Activated CD8-positive, alpha-beta T cell treated with anti-CD3 and anti-CD28 coated beads, Interleukin-2, amount 10 ng/mL, durations not matched to agents 7 days and 5 days (primary cell): ENCODE results near the gene PRKAB1. TPM values are rescaled to one million over a fixed set of nuclear protein-coding genes. Genes with fewer than 3 reads are reported as not detected.
"Not testable (repeated sequence)": the region's sequence is repeated elsewhere in the genome, so short reads cannot be mapped to it uniquely, and the experiment has no call there.

Source experiments
- ATAC-seq: fragments of 150-1000 bp; cut with Tn5 transposase; one replicate; pipeline ENCODE4 v1.10.0; 2021; ENCODE audit warnings: moderate library complexity
- CTCF ChIA-PET: fragments of 350-600 bp; sonication (Branson Sonifier 250); formaldehyde crosslinking; loops from one replicate; lab custom pipeline; 2021; ENCODE audit warnings: antibody characterized with exemption; lab: Charles Lee
- POLR2A ChIA-PET: fragments of 350-600 bp; sonication (Branson Sonifier 250); formaldehyde crosslinking; loops from one replicate; lab custom pipeline; 2021; ENCODE audit warnings: antibody characterized with exemption; lab: Charles Lee
- DNase-seq: peaks from one replicate; pipeline ENCODE4 v3.0.0-alpha.2; 2020
- H3K27ac Mint-ChIP-seq: one replicate; pipeline ENCODE4 v1.8.0; 2021; ENCODE audit warnings: mild to moderate bottlenecking, mixed read lengths
- H3K27me3 Mint-ChIP-seq: one replicate; pipeline ENCODE4 v1.8.0; 2021; ENCODE audit warnings: low read depth, mixed read lengths
- H3K36me3 Mint-ChIP-seq: one replicate; pipeline ENCODE4 v1.8.0; 2021; ENCODE audit warnings: low read depth, mixed read lengths
- H3K4me1 Mint-ChIP-seq: one replicate; pipeline ENCODE4 v1.8.0; 2021; ENCODE audit warnings: low read depth, mixed read lengths
- H3K4me3 Mint-ChIP-seq: one replicate; pipeline ENCODE4 v1.8.0; 2021; ENCODE audit warnings: mild to moderate bottlenecking, mixed read lengths
- H3K9me3 Mint-ChIP-seq: one replicate; pipeline ENCODE4 v1.8.0; 2022; ENCODE audit warnings: mixed read lengths; ENCODE audit not compliant: insufficient read depth
- total RNA-seq, 2 experiments: library from RNA; stranded (reverse); gene quantifications; one replicate each; pipeline ENCODE4 v1.2.3, GENCODE V29; 2021

The PRKAB1 gene, protein sequence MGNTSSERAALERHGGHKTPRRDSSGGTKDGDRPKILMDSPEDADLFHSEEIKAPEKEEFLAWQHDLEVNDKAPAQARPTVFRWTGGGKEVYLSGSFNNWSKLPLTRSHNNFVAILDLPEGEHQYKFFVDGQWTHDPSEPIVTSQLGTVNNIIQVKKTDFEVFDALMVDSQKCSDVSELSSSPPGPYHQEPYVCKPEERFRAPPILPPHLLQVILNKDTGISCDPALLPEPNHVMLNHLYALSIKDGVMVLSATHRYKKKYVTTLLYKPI
- total RNA-seq, result 10 to 100 TPM; 31.7 to 33.1 TPM

DNA sequence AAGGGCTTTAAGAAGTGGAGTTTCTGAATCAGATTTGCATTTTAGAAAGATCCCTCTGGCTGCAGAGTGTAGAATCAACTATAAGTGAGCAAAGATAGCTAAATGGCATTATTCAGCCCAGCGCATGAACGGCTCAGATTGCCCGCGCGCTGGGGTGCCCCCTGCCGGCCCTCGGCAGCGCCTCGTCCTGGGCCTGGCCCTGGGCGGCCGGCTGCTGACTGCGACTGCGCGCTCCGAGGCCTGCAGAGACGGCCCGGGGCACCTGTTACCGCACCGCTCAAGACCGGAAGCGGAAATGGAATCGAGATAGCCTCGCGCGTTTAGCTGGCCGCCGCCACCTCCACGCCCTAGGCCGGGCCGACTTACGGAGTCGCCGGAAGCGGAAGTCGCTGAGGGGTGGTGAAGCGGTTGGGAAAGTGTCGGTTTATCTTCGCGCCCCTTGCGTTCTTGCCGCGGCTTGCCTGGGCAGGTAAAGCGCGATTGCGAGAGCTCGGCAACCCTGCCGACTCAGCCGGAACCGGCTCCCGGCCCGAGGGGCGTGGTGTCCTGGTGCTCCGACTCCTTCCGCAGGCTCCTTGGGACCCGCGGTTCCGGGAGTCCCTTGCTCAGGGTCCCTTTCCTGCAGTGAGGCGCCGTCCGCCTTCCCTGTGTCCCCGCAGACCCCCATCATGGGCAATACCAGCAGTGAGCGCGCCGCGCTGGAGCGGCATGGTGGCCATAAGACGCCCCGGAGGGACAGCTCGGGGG is at the start of gene PRKAB1:
Gene PRKAB1, plus strand, starts transcription at position 557 of the 747 bp plus-strand sequence. Its CDS starts 112 bp downstream, at position 669.
- ATAC-seq (peak; percentile 99), DNase-seq (peak; percentile 98)
- peaks cover 52% of the 10 kb centered on the region for H3K4me1 Mint-ChIP-seq
- peak within 1 kb of the TSS; percentile 92 for H3K4me3 Mint-ChIP-seq
- H3K27ac Mint-ChIP-seq, result peak within 1 kb of the TSS; percentile 94
- H3K36me3 Mint-ChIP-seq, result peaks cover 38% of the 10 kb centered on the region
- no peaks in the 10 kb centered on the region for H3K9me3 Mint-ChIP-seq
- ChIA-PET CTCF (interaction anchor here (0.7 to 2.1 kb wide), 12 partner anchors 9 to 1604 kb away, joined by 3 to 16 read pairs (median 4); partner anchors contain the start of gene SUDS3), POLR2A (interaction anchor here (1.2 to 1.6 kb wide), 3 partner anchors 11 to 534 kb away, joined by 3 to 9 read pairs (median 3); partner anchors contain the start of gene RPLP0)
- H3K27me3 Mint-ChIP-seq, result no peaks in the 10 kb centered on the region

DNA sequence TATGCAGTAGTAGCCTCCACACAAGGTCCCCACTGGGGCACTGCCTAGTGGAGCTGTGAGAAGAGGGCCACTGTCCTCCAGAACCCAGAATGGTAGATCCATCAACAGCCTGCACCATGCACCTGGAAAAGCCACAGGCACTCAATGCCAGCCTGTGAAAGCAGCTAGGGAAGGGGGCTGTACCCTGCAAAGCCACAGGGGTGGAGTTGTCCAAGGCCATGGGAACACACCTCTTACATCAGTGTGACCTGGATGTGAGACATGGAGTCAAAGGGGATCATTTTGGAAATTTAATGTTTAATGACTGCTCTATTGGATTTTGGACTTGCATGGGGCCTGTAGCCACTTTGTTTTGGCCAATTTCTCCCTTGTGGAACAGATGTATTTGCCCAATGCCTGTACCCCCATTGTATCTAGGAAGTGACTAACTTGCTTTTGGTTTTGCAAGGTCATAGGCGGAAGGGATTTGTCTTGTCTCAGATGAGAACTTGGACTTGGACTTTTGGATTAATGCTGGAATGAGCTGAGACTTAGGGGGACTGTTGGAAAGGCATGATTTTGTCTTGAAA is 49.5 kb upstream of the PRKAB1 start:
- H3K27me3 Mint-ChIP-seq, H3K27ac Mint-ChIP-seq, ATAC-seq, H3K4me3 Mint-ChIP-seq, DNase-seq, POLR2A ChIA-PET, H3K4me1 Mint-ChIP-seq, H3K9me3 Mint-ChIP-seq, H3K36me3 Mint-ChIP-seq, CTCF ChIA-PET: not testable (repeated sequence)

DNA sequence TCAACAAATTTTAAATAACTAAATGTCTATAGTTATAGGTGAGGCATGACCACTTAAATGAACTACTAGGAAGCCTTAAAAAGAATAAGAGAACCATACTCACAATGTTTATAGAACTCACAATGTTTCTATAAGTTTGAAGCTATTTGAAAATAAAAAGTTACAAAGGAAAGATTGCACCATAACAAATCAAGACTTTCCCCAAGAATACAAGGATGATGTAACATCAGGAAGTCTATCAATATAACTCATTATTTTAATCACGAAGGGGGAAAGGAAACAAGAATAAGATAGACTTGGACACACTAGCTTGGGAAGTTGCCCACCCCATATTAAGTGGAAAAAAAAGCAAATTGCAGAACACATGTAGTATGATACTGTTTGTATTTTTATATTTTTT is 47.4 kb upstream of the PRKAB1 start:
- CTCF ChIA-PET, result no interaction called here
- ATAC-seq (no peak), DNase-seq (no peak)
- Mint-ChIP-seq H3K36me3 (no peaks in the 10 kb centered on the region), H3K4me1 (no peaks in the 10 kb centered on the region), H3K27ac (no peak overlapping the region), H3K4me3 (no peak overlapping the region), H3K27me3 (peaks cover 9% of the 10 kb centered on the region), H3K9me3 (no peaks in the 10 kb centered on the region)
- POLR2A ChIA-PET, result no interaction called here

DNA sequence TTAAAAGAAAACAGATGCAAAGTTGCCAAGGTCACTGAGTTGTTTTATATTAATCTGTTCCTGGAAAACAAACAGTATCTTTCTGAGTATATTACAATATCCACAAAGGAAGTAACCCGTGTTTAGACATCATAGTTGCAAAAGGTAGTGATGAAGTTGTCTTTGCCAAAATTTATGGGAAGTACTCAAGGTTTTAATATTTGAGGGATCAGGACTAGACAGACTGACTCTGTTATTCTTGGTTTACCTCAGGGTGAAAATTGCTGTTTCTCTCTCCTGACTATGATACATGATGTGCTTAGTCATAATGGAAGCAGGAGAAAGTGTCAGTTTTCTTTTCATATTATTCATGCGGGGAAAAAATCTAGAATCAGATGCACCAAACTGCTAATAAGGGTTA is 46.1 kb upstream of the PRKAB1 start:
- no peak for DNase-seq
- no peak for ATAC-seq
- Mint-ChIP-seq H3K9me3 (no peaks in the 10 kb centered on the region), H3K27ac (no peak overlapping the region), H3K36me3 (no peaks in the 10 kb centered on the region), H3K4me3 (no peak overlapping the region), H3K27me3 (peaks cover 13% of the 10 kb centered on the region), H3K4me1 (no peaks in the 10 kb centered on the region)
- ChIA-PET CTCF (interaction anchor here (0.8 kb wide), 1 partner anchor 22 kb away, joined by 3 read pairs; no protein-coding TSS in a partner anchor), POLR2A (no interaction called here)

DNA sequence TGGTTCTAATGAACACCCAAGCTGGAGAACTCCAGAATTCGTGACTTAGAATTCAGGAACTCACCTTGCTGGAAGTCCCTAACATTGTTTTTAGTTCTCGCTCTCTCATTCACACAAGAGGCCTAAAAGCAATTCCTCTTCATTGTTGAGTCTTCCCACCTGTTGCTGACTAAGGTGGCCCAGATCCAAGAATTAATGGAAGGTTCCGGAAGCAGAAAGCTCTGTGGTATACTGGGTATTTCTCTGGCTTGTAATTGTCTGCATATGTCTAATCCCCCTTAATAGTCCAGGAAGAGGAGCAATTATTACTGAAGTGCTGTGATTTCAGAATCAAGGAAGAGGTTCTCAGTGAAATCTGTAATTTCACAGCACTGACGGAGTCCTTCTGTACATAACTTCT is 43.0 kb upstream of the PRKAB1 start:
- no peaks in the 10 kb centered on the region for H3K36me3 Mint-ChIP-seq
- no peak overlapping the region for H3K4me3 Mint-ChIP-seq
- ChIA-PET POLR2A (no interaction called here), CTCF (no interaction called here)
- ATAC-seq (no peak), DNase-seq (no peak)
- no peaks in the 10 kb centered on the region for H3K4me1 Mint-ChIP-seq
- no peak overlapping the region for H3K27ac Mint-ChIP-seq
- peaks cover 14% of the 10 kb centered on the region for H3K27me3 Mint-ChIP-seq
- H3K9me3 Mint-ChIP-seq, result no peaks in the 10 kb centered on the region

DNA sequence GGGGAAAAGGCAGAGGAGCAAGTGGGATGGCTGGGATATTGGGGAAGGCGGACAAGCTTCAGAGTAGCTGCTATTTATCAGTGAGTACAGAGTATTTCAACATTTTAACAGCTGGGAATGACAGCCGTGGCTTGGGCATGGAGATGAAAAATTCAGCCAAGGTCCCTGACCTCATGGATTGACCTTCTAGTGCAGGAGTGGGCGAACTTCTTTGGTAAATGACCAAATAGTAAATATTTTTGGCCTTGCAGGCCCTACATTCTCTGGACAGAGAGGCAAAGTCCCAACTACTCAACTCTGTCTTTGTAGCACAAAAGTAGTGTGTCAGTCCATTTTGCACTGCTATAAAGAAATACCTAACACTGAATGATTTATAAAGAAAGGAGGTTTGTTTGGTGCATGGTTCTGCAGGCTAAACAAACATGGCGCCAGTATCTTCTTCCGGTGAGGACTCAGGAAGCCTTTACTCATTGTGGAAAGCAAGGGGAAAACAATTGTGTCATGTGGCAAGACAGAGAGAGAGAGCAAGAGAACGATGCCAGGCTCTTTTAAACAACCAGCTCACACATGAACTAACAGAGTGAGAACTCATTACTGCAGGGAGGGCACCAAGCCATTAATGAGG is 40.8 kb upstream of the PRKAB1 start:
- no peak for ATAC-seq
- CTCF ChIA-PET, result no interaction called here
- no peak for DNase-seq
- H3K9me3 Mint-ChIP-seq, result no peaks in the 10 kb centered on the region
- POLR2A ChIA-PET, result no interaction called here
- no peaks in the 10 kb centered on the region for H3K36me3 Mint-ChIP-seq
- peaks cover 8% of the 10 kb centered on the region for H3K27me3 Mint-ChIP-seq
- H3K4me3 Mint-ChIP-seq, result no peak overlapping the region
- no peak overlapping the region for H3K27ac Mint-ChIP-seq
- peaks cover under 1% of the 10 kb centered on the region for H3K4me1 Mint-ChIP-seq

DNA sequence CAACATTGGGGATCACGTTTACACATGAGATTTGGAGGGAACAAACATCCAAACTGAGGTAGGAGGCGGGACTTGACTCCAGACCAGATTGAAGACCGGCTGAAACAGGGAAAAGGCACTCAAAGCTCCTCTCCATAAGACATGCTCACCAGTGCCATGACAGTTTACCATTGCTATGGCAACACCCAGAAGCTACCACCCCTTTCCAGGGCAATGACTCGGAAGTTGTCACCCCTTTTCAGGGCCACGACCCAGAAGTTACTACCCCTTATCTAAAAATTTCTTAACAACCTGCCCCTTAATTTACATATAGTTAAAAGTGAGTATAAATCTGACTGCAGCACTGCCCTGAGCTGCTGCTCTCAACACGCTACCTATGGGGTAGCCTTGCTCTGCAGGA is 40.2 kb upstream of the PRKAB1 start:
- no peak overlapping the region for H3K4me3 Mint-ChIP-seq
- H3K27me3 Mint-ChIP-seq, result peaks cover 8% of the 10 kb centered on the region
- H3K9me3 Mint-ChIP-seq, result no peaks in the 10 kb centered on the region
- ATAC-seq, result no peak
- CTCF ChIA-PET, result no interaction called here
- DNase-seq, result no peak
- H3K27ac Mint-ChIP-seq, result no peak overlapping the region
- POLR2A ChIA-PET, result no interaction called here
- peaks cover 3% of the 10 kb centered on the region for H3K4me1 Mint-ChIP-seq
- H3K36me3 Mint-ChIP-seq, result no peaks in the 10 kb centered on the region

DNA sequence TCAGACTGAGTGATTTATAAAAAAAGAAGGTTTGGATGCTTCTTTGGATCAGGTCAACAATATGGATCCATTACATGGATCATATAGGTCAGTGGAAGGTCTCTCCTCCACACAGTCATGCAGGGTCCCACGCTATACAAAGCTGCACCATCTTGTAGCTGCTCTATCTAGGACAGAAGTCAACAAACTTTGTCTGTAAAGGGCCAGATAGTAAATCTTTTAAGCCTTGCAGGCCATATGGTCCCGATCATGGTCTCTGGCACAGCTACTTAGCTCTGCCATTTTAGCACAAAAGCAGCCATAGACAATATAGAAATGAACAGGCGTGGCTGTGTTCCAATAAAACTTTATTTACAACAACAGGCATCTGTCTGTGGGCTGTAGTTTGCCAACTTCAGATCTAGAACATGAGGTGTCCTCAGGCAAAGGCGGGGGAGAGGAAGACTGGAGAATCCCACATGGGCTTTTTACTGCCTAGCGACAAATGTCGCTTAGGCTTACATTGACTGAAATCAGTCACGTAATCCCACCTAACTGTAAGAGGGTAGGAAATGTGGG is 37.6 kb upstream of the PRKAB1 start:
- DNase-seq (no peak), ATAC-seq (no peak)
- peaks cover 12% of the 10 kb centered on the region for H3K27me3 Mint-ChIP-seq
- no peak overlapping the region for H3K4me3 Mint-ChIP-seq
- POLR2A ChIA-PET, result no interaction called here
- peaks cover 3% of the 10 kb centered on the region for H3K4me1 Mint-ChIP-seq
- no peaks in the 10 kb centered on the region for H3K36me3 Mint-ChIP-seq
- H3K27ac Mint-ChIP-seq, result no peak overlapping the region
- CTCF ChIA-PET, result no interaction called here
- H3K9me3 Mint-ChIP-seq, result no peaks in the 10 kb centered on the region

DNA sequence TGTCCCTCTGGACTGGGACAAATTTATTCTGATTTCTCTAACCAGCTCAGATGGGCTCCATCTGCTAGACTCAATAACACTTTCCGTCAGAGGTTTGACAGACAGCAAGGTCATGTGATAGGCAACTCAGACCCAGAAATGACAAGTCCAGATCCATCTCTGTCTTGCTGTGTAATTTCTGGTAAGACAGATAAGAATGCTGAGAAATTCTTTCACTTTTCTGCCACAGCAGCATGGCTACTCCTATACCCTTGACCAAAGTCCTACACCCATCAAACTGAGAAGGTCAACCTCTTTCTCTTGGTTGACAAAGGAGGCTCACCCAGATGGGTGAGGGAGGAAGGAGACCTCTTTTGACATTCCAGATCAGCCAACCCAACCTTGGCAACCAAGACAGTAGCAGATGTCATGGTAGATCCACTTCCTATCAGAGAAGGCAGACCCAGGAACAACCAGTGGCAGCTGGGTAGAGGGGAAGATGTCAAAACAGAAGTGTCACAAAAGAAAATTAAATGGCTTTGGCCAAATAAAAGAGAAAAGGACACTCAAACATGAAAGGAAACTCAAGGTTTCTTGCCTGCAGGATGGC is 36.9 kb upstream of the PRKAB1 start:
- ChIA-PET POLR2A (no interaction called here), CTCF (no interaction called here)
- ATAC-seq (no peak), DNase-seq (no peak)
- no peak overlapping the region for H3K27ac Mint-ChIP-seq
- H3K4me1 Mint-ChIP-seq, result peaks cover 3% of the 10 kb centered on the region
- H3K9me3 Mint-ChIP-seq, result no peaks in the 10 kb centered on the region
- no peaks in the 10 kb centered on the region for H3K36me3 Mint-ChIP-seq
- H3K27me3 Mint-ChIP-seq, result peaks cover 12% of the 10 kb centered on the region
- no peak overlapping the region for H3K4me3 Mint-ChIP-seq

DNA sequence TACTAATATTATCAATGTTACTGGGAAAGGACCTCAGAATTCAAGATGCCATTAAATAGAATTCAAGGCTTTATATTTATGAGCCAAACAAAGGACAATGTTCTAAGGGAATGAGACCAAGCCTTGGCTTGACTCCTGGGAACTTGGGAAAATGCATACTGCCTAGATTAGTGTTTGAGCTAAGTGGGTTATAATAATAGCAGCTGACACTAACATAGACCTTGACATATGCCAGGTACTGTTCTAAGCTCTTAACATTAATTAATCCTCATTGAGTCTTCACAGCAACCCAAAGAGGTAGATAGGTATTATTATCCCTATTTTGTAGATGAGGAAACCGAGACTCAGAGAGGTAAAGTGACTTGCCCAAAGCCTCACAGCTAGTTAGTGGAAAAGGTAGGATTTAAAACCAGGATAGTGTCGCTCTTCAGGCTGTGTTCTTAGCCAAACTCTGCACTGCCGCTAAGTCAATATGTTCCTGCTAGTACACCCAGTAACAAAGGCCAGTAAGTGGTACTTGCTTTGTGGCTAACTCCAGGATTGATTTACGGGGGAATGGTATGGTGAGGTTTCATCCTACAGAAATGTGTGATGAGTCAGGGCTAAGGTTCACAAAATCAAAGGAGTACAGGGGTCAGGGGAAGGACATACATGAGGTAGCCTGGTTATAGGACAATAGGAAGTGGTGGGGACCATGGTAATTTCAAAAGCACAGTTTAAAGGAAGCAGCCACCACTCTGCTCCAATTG is 35.8 kb upstream of the PRKAB1 start:
- Mint-ChIP-seq H3K27me3 (peaks cover 9% of the 10 kb centered on the region), H3K9me3 (no peaks in the 10 kb centered on the region), H3K36me3 (no peaks in the 10 kb centered on the region), H3K27ac (no peak overlapping the region), H3K4me1 (peaks cover 3% of the 10 kb centered on the region), H3K4me3 (no peak overlapping the region)
- CTCF ChIA-PET, result no interaction called here
- POLR2A ChIA-PET, result no interaction called here
- no peak for ATAC-seq
- DNase-seq, result no peak

DNA sequence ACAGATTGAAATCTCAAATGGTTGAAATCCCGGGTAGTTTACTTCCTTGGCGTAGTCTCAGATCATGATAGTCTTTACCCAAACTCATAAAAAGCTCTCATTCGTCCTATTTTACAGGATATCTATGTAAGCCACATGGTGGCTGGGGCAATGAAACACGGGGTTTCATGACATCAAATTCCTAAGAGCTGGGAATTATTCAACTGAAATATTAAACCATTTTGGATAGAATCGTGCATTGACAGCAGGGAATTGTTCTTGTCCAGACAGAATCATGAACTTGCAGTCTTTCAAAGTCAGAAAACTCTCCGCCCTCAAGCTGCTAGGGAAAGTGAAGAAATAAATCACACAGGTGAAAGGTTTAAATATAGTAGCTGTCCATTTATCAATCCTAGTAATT is 33.2 kb upstream of the PRKAB1 start:
- Mint-ChIP-seq H3K36me3 (no peaks in the 10 kb centered on the region), H3K4me1 (peaks cover 3% of the 10 kb centered on the region), H3K4me3 (no peak overlapping the region), H3K27me3 (peaks cover 14% of the 10 kb centered on the region), H3K9me3 (no peaks in the 10 kb centered on the region), H3K27ac (no peak overlapping the region)
- ATAC-seq (no peak), DNase-seq (no peak)
- ChIA-PET CTCF (interaction anchor here (1.9 kb wide), 1 partner anchor 14 kb away, joined by 8 read pairs; no protein-coding TSS in a partner anchor), POLR2A (no interaction called here)
